H9 (cell line): ENCODE data around the gene NT5DC3. TPM values are rescaled to one million over a fixed set of nuclear protein-coding genes. Genes with fewer than 3 reads are reported as not detected.

ENCODE experiments used
- DNase-seq: peaks from one replicate; pipeline ENCODE4 v3.0.0-alpha.2; 2017
- H2AFZ ChIP-seq: one replicate; pipeline ENCODE4 v1.6.1; 2013; ENCODE audit warnings: mild to moderate bottlenecking, low read length, control low read depth, moderate library complexity
- H2AK5ac ChIP-seq: 2 replicates; pipeline ENCODE4 v1.6.1; 2013; ENCODE audit warnings: low read length, control low read depth, mixed read lengths; ENCODE audit not compliant: insufficient read length
- H2BK120ac ChIP-seq: one replicate; pipeline ENCODE4 v1.6.1; 2013; ENCODE audit warnings: low read depth, mild to moderate bottlenecking, low read length, control low read depth, inconsistent platforms; ENCODE audit not compliant: poor library complexity, severe bottlenecking
- H2BK12ac ChIP-seq: 2 replicates; pipeline ENCODE4 v1.6.1; 2013; ENCODE audit warnings: low read length, control low read depth, mixed read lengths, low read depth; ENCODE audit not compliant: insufficient read length
- H2BK15ac ChIP-seq: 2 replicates; pipeline ENCODE4 v1.6.1; 2013; ENCODE audit warnings: low read depth, low read length, control low read depth
- H2BK20ac ChIP-seq: one replicate; pipeline ENCODE4 v1.6.1; 2013; ENCODE audit warnings: low read depth, mild to moderate bottlenecking, low read length, control low read depth, inconsistent platforms; ENCODE audit not compliant: poor library complexity, severe bottlenecking
- H2BK5ac ChIP-seq: 2 replicates; pipeline ENCODE4 v1.6.1; 2013; ENCODE audit warnings: low read length, control low read depth, mixed read lengths; ENCODE audit not compliant: insufficient read length
- H3K14ac ChIP-seq: 2 replicates; pipeline ENCODE4 v1.6.1; 2013; ENCODE audit warnings: low read length, control low read depth; ENCODE audit not compliant: insufficient read depth
- H3K18ac ChIP-seq: 2 replicates; pipeline ENCODE4 v1.6.1; 2013; ENCODE audit warnings: low read depth, mild to moderate bottlenecking, mixed read lengths, low read length, control low read depth; ENCODE audit not compliant: insufficient read length
- H3K23ac ChIP-seq: 2 replicates; pipeline ENCODE4 v1.6.1; 2013; ENCODE audit warnings: low read length, control low read depth, mixed read lengths, low read depth; ENCODE audit not compliant: insufficient read length
- H3K23me2 ChIP-seq: 2 replicates; pipeline ENCODE4 v1.6.1; 2013; ENCODE audit warnings: low read depth, mild to moderate bottlenecking, mixed read lengths, low read length, control low read depth; ENCODE audit not compliant: insufficient read length, poor library complexity, severe bottlenecking
- H3K27ac ChIP-seq: 2 replicates; pipeline ENCODE4 v1.5.1; 2013; ENCODE audit warnings: low read length, control low read depth, mixed read lengths, low read depth; ENCODE audit not compliant: insufficient read length
- H3K27me3 ChIP-seq: 2 replicates; pipeline ENCODE4 v1.6.1; 2013; ENCODE audit warnings: low read length, control low read depth, inconsistent platforms; ENCODE audit not compliant: insufficient read depth
- H3K4ac ChIP-seq: 2 replicates; pipeline ENCODE4 v1.6.1; 2013; ENCODE audit warnings: low read depth, mild to moderate bottlenecking, control low read depth, inconsistent platforms, low read length, moderate library complexity
- H3K4me1 ChIP-seq: 2 replicates; pipeline ENCODE4 v1.6.1; 2013; ENCODE audit warnings: low read length, control low read depth, inconsistent platforms; ENCODE audit not compliant: insufficient read depth
- H3K4me2 ChIP-seq: 2 replicates; pipeline ENCODE4 v1.6.1; 2013; ENCODE audit warnings: low read length, control low read depth, mixed read lengths; ENCODE audit not compliant: insufficient read length, insufficient read depth
- H3K56ac ChIP-seq: 2 replicates; pipeline ENCODE4 v1.6.1; 2013; ENCODE audit warnings: low read depth, mild to moderate bottlenecking, mixed read lengths, low read length, control low read depth; ENCODE audit not compliant: insufficient read length
- H3K79me1 ChIP-seq: 2 replicates; pipeline ENCODE4 v1.6.1; 2013; ENCODE audit warnings: low read depth, mild to moderate bottlenecking, moderate library complexity, low read length, control low read depth, inconsistent platforms; ENCODE audit not compliant: insufficient read depth, poor library complexity, severe bottlenecking
- H3K79me2 ChIP-seq: 2 replicates; pipeline ENCODE4 v1.6.1; 2013; ENCODE audit warnings: low read length, control low read depth, inconsistent platforms; ENCODE audit not compliant: insufficient read depth
- H3K9ac ChIP-seq: 2 replicates; pipeline ENCODE4 v1.6.1; 2013; ENCODE audit warnings: low read length, control low read depth, mixed read lengths; ENCODE audit not compliant: insufficient read length; ENCODE audit errors: extremely low read depth
- H3K9me3 ChIP-seq: one replicate; pipeline ENCODE4 v1.6.1; 2013; ENCODE audit warnings: low read depth, low read length, inconsistent platforms; ENCODE audit not compliant: control insufficient read depth
- H3T11ph ChIP-seq: one replicate; pipeline ENCODE4 v1.6.1; 2013; ENCODE audit warnings: mild to moderate bottlenecking, low read length, control low read depth, inconsistent platforms
- H4K20me1 ChIP-seq: one replicate; pipeline ENCODE4 v1.6.1; 2013; ENCODE audit not compliant: control insufficient read depth, insufficient read length, insufficient read depth
- H4K5ac ChIP-seq: 2 replicates; pipeline ENCODE4 v1.6.1; 2013; ENCODE audit warnings: low read depth, mild to moderate bottlenecking, mixed read lengths, low read length, control low read depth; ENCODE audit not compliant: insufficient read length
- H4K8ac ChIP-seq: replicated peaks from 2 replicates; pipeline ENCODE4 v1.6.1; 2013; ENCODE audit warnings: low read length, control low read depth, mixed read lengths, low read depth; ENCODE audit not compliant: insufficient read length
- H4K91ac ChIP-seq: 2 replicates; pipeline ENCODE4 v1.6.1; 2013; ENCODE audit warnings: low read depth, mild to moderate bottlenecking, moderate library complexity, mixed read lengths, low read length, control low read depth; ENCODE audit not compliant: insufficient read length
- H3K27ac Mint-ChIP-seq, 3 experiments: 2 replicates in 2 of 3; 3 replicates in 1 of 3; pipeline ENCODE4 v1.8.0; 2020 to 2021; ENCODE audit warnings: mixed read lengths in 3 of 3, mild to moderate bottlenecking in 1 of 3, moderate library complexity in 1 of 3
- H3K27me3 Mint-ChIP-seq: 2 replicates; pipeline ENCODE4 v1.8.0; 2021; ENCODE audit warnings: low read depth, mild to moderate bottlenecking, moderate library complexity, mixed read lengths
- H3K36me3 Mint-ChIP-seq, 3 experiments: 2 replicates in 2 of 3; 3 replicates in 1 of 3; pipeline ENCODE4 v1.8.0; 2020 to 2021; ENCODE audit warnings: low read depth in 3 of 3, mixed read lengths in 3 of 3; ENCODE audit not compliant: insufficient read depth in 1 of 3
- H3K4me1 Mint-ChIP-seq, 2 experiments: 2 replicates each; pipeline ENCODE4 v1.8.0; 2020; ENCODE audit warnings: mixed read lengths in 2 of 2
- H3K4me3 Mint-ChIP-seq, 2 experiments: 2 replicates in 1 of 2; 3 replicates in 1 of 2; pipeline ENCODE4 v1.8.0; 2020 to 2021; ENCODE audit warnings: mild to moderate bottlenecking in 2 of 2, mixed read lengths in 2 of 2, moderate library complexity in 1 of 2
- H3K9me3 Mint-ChIP-seq, 2 experiments: 2 replicates in 1 of 2; 3 replicates in 1 of 2; pipeline ENCODE4 v1.8.0; 2020; ENCODE audit warnings: mild to moderate bottlenecking in 2 of 2, mixed read lengths in 2 of 2, moderate library complexity in 1 of 2
- CTCF ChIP-seq: fragments of 200-600 bp; sonication (generic); conservative IDR thresholded peaks from 3 replicates; pipeline ENCODE4 v1.8.0; 2021; ENCODE audit warnings: antibody characterized with exemption, mild to moderate bottlenecking
- WGBS: extraction: QIAGEN DNeasy Blood & Tissue Kit; methylation state at CpG from one replicate; pipeline ENCODE4 v1.1.7; 2013; ENCODE audit warnings: missing lambda C conversion rate, low lambda C conversion rate, mixed read lengths; ENCODE audit not compliant: insufficient read length; ENCODE audit errors: extremely low coverage; 5-methylcytosine and 5-hydroxymethylcytosine counted together
- total RNA-seq: library from RNA; stranded (reverse); gene quantifications from 2 replicates; pipeline ENCODE4 v1.2.1, GENCODE V29; 2021

Gene NT5DC3
- total RNA-seq, 1 experiment from 2014 or later = 13.6 TPM

GRCh38 chr12:103780992-103781391 lies 60.0 kb downstream of the NT5DC3 start:
- Histone ChIP-seq H3K79me1 (no peaks in the 10 kb centered on the region), H3K14ac (no peak overlapping the region), H3K9me3 (no peaks in the 10 kb centered on the region), H2BK5ac (no peak overlapping the region), H3K4ac (no peak overlapping the region), H2BK15ac (no peak overlapping the region), H3K18ac (no peak overlapping the region), H2BK20ac (no peak overlapping the region), H3K9ac (no peak overlapping the region), H2BK120ac (no peak overlapping the region), H2BK12ac (no peak overlapping the region), H4K8ac (no peak overlapping the region), H4K91ac (no peak overlapping the region), H2AFZ (no peak overlapping the region), H3K4me1 (no peaks in the 10 kb centered on the region), H4K20me1 (no peaks in the 10 kb centered on the region), H3K56ac (no peak overlapping the region), H2AK5ac (no peak overlapping the region), H3K4me2 (no peak overlapping the region), H3T11ph (no peak overlapping the region), H3K23me2 (no peaks in the 10 kb centered on the region), H4K5ac (no peak overlapping the region), H3K79me2 (no peaks in the 10 kb centered on the region), H3K27me3 (no peaks in the 10 kb centered on the region), H3K27ac (no peak overlapping the region), H3K23ac (no peak overlapping the region)
- H3K27me3 Mint-ChIP-seq = no peaks in the 10 kb centered on the region
- DNase-seq = no peak
- no CpG with 5 or more reads among the region's 3 CpGs for WGBS
- H3K27ac Mint-ChIP-seq = peak overlapping the region in 1 of 3 experiments; percentile 56; a peak in 1 of 7 replicates
- TF ChIP-seq CTCF = no peak
- H3K9me3 Mint-ChIP-seq = no peaks in the 10 kb centered on the region
- peaks cover 25 to 71% (median 68%) of the 10 kb centered on the region in 3 experiments for H3K36me3 Mint-ChIP-seq
- H3K4me3 Mint-ChIP-seq = no peak overlapping the region
- H3K4me1 Mint-ChIP-seq = peaks cover 0 to 5% of the 10 kb centered on the region in 2 experiments; a peak in 1 of 4 replicates
